ENCODE data around the gene MUCL1.

Gene MUCL1

GRCh38 chr12:54891717-54892478 is 37.6 kb downstream of the MUCL1 start:
- DNase-seq (ENCODE audit: low spot score) = no peak
